HG03103 (cell line): ENCODE measurements around the gene TMEM132D.
"Not testable (repeated sequence)": the region's sequence is repeated elsewhere in the genome, so short reads cannot be mapped to it uniquely, and the experiment has no call there.

Experiments used
- ATAC-seq: cut with Tn5 transposase; IDR thresholded peaks from one replicate; pipeline ENCODE4 v1.9.1; 2021; ENCODE audit warnings: low read depth; ENCODE audit not compliant: unreplicated experiment

TMEM132D gene

DNA sequence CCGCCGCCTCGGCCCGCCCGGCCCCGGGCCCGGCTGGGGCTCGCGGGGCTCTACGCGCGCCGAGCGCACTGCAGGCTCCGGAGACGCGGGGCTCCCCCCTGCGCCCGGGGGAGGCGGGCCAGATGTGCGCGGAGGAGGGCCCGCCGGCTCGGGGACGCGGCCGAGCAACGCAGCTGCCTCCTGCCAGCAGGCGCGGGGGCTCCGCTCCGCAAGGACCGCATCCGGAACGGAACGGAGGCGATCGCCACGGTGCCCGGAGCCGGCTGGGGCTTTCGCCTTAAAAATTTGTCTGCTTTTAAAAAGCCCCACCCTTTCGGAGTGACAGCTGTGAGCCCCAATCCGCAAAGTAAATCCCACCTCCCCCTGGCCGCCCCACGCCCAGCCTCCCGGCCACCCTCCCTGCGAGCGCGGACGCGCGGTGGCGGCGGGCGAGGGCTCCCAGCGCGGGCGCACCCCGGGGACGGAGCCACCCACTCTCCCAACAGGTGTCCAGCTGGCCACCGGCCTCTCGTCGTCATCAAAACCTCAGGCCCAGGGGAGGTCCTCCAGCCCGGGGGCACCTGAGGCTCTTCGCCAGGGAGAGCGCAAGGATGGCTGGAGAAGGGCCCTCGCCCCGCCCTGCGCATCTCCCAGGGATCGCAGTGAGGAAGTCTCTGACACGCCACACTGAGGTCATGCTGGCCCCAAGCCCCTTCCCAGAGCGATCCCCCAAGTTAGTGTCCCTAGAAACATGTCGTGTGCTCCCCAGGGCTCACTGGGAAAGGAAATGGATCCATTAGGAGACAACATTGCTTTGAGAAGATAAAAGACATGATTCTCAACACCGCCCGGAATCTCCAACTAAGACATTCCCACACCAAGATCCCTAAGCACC lies at the start of gene TMEM132D:
TSS of gene TMEM132D (minus strand) at position 70 of the 874 bp plus-strand sequence.
- ATAC-seq = no peak

DNA sequence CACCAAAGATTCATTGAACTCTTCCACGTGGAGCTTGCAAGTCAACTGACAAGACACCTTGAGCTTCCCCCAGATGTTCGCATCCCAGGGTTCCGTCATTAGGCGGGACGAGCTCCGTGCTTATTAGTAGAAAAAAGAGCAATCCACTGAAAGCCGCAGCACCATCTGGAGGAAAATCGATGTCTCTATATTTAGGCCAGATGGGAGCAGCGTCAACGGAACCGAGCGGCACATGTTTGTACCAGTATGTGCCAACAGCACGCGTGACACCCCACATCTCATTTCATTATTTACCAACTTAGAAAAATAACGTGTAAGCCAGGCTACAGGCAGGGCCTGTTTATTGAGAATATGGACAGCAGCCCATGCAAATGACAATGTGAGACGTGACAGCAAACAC lies 45.8 kb upstream of the TMEM132D start:
- no peak for ATAC-seq

DNA sequence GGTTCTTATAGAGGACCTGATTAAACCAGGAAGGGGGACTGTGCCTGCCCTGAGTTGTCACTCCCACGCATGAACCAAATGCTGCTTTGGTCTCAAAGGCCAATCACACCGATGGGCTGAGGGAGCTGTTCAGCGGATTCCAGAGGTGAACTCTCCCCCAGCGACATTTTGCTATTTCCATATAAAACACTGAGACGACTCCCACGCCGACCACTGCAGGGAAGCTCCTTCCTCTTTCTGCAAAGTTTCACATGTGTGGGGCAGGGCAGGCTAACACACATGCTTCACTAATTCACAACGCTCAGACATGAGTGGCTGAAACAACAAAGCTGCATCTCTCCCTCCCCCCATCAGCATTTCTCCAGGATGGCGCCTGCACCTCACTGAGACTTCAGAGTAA lies 37.8 kb upstream of the TMEM132D start:
- ATAC-seq = no peak

DNA sequence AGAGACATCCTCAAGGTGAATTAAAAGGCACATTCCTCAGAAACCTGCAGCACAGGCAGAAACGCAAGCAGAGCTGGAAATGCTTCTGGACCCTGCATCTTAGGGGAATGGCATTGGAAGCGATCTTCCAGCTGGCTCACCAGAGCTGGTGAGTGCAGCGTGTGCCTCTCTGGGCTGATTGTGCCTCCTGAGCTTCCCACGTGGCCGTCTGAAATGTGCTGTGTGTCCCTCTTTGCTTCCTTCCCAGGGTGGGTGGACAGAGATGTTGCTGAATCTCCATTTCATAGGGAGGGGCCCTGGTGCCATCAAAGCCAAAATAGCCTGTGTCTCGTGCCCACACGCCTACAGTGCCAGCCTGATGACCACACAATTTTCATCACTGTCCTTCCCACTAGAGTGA lies 34.3 kb upstream of the TMEM132D start:
- ATAC-seq = no peak

DNA sequence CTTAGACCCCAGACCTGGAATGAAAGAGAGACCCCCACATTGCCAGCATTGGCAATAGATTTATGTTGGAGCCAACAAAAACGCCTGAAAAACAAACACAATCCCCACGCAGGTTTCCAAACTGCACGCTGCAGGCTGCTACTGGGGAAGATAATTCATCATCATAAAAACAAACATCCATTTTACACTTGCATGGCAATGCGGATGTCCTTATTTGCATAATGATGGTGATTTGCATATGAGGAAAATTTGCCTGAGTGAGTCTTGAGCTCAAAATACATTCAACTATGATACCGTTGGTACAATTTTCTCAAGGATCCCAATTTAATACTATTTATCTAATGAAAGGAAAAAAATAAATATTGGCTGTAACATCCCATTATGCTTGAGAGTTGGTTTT lies 33.6 kb upstream of the TMEM132D start:
- ATAC-seq = no peak

DNA sequence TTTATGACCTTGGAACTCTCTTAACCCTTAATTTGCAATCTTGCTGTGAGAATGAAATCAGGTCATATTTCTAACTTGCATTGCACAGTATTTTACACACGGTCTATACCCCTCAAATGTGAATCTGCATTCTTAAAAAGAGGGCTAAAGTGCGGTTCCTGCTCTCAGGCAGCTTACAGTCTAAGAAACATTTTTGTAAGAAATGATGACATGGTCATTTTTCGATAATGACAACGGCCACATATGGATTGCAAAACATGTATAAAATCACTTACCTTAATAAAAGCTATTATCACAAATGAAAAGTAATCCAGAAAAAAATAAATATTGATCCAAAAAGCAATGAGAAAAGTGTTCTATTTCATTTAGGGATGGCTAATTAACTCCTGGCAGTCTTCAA lies 24.8 kb upstream of the TMEM132D start:
- ATAC-seq = no peak

DNA sequence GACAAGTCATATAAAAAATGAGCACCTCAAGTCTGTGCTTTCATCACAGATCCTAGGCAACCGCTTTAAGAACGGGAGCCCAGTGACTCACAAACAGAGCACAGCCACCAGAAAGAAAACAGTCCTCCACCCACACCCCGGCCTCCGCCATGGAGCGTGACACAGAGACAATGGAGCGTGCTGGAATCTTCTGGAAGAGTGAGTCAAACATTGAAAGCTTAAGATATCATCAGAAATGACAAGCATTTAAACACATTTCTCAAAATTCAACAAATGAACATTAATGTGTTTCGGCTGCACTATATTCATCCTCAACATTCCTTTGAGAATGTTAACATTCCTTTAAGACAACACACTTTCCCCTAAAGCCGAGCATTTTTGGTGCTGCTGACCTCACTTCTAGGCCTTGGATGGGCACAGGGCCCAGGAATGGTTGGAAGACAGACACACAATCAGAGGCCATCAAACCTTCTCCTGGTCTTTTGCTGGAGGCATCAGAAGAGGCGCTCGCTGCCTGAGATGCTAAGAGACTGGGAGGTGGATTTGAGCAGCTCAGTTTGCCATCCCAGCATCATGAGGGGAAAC lies 23.6 kb upstream of the TMEM132D start:
- ATAC-seq = no peak

DNA sequence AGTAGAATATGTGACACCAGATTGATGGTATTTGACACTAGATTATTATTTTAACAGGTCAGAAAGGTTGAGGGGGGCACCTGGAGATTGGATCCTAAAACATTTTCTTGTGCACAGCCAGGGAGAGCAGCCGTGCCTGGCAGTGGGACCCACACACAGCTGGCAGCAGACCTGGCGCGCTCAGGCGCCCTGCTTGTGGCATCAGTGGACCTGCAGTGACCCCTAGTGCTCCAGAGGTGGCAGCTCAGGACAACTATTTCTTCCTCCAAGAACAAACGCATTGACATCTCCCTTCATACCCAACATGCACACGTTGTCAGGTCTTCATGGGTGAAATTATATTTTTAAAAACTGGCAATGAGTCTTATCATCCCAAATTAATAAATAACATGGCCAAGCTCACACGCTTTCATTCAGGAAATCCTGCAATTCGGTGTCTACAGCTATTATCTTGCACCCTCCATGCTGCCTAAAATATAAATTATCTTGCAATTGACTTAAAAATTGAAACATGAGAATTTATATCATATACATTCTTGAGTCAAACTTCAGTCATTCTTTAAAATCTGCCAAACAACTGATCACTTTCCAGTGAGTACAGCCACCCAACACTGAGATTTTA lies 7.7 kb upstream of the TMEM132D start:
- peak; percentile 69 for ATAC-seq

DNA sequence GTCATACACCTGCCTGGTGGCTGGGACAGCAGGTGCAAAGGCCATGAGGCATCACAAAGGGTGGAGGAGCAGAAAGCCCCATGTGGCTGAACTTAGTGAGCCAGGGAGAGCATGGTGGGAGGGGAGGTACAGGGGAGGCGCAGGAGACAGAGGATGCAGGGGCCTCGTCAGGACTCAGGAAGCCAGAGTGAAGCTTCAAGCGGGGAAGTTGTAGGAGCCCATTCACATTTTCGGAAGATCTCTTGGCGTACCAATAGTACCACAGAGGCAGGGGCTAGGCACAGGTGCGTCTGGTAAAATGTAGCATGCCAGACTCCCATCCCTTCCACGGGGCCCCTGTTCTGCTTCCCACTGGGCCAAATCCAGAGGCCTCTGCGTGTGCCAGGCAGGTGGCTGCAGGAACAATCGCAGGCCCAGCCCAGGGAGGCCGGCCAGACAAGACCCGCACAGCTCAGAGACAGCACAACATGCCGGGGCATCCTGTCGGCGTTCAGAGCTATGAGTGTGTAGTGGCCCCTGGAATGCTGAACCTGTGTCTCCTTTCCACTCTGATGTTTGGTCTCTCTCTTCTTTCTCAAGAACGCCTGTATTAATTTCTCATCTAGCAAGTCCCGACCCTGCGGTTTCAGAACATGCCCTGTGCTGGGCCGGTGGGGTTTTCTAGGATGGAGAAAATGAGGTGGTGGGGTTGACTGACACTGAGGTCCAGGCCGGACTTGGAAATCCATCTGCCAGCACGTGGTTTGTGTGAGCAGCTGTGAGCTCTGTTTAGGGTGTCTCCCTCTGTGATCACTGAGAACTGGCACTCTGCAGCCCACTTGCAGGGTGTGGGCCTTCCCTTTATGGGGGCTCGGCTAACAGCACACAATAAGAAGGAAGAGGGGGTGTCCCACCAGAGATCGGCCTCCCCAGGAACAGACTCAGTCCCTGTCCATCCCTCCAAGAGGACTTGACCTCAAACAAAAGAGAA lies 5.5 kb upstream of the TMEM132D start:
- ATAC-seq = no peak

DNA sequence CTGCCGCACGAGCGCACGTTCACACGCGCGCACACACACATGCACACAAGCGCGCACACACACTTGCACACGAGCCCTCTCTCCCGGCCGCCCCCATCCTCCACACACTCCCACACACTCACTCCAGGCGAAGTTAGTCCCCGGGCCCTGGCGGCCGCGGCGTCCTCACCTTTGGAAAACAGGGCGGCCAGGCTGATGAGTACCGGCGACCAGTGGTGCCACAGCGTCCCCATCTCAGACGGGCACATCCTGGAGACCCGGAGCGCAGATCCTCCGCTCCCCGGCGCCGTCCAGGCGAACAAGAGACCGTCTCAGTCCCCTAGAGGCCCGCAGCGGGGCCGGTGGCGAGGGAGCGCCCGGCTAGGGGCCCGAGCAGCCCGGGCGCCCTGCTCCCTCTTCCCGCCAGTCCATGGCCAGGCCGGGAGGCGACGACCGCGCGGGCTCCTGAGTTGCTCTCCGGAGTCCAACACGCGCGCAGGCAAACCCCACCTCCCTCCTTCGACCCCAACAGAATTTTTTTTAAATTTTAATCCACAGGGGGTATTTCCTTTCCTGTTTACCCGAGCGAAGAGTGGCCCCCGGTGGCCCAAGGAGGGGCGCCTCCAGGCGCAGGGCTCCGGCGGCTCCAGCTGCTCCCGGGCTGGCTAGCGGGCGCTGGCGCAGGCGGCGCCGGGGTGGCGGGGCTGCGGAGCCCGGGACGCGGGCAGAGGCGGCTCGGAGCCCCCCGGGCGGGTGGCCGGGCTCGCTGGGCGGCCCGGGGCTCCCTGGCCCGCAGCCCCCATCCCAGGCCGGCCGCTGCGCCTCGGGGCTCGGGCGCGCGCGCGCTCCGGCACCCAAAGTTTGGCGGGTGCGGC lies 506 bp downstream of the TMEM132D start:
- ATAC-seq = no peak

DNA sequence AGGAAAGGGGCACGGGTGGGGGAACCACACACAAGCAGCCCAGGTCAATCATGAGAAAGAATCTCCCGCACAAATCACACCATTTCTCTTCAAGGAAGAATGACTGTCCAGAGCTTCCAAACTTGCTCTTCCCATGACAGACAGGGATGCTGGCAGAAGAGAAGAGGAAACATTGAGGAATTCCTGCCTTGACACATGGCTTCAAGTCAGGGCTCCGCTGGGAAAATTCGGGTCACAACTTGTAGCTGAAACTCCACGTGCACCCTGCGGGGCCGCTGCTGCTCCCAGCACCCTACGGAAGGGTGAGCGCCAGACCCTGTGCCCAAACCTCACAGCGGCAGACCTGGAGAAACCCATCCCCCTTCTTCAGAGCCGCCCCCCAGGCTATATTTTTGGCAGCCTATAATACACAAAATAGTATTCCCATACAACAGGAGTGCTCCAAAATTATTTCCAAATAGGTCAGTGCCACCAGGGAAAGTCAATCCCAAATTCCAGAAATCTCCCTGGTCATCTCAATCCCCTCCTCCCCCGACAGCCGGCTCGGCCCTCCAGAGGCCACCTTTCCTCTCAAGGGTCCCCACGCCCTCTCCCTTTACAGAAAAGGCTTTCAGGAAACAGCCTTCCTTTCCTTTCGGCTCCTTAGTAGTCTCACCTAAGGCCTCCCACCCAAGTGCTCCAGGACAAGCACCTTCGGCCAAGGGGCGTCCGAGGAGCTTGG lies 1.3 kb downstream of the TMEM132D start:
- ATAC-seq = no peak

DNA sequence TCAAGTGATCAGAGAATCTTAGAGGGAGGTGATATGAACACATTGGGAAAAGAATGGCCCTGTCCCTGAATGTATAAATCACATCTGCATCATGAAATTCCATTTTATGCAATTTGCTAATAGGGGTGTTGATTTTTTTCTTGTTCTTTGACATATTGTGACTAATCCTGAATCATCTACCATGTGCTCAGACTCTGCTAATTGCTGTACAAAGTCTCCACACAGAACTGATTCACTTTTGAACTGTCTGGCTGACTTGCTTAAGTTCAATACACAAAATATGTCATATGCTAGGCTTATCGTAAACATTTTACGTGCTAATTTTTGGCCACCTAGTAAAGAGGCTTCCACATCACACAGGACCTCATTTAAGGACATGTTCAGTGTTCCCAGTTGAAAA lies 2.6 kb downstream of the TMEM132D start:
- no peak for ATAC-seq

DNA sequence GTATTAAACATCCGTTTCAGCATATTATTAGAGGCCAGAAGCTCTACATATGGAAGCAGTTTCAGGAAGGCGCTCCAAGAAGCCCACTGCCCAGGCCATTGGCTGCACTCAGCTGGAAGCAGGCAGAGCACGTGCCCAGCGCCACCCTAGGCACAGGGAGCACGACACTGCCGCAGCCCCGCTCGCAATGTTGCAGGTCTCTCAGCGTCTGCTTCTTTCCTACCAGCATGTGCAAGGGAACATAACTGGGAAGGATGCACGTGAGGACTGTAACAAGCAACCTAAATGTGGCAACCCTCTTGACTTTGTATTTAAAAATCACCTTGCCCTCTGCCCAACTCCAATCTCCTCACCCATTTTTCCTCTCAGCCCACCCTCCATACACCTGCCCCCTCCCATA lies 3.5 kb downstream of the TMEM132D start:
- ATAC-seq = no peak

DNA sequence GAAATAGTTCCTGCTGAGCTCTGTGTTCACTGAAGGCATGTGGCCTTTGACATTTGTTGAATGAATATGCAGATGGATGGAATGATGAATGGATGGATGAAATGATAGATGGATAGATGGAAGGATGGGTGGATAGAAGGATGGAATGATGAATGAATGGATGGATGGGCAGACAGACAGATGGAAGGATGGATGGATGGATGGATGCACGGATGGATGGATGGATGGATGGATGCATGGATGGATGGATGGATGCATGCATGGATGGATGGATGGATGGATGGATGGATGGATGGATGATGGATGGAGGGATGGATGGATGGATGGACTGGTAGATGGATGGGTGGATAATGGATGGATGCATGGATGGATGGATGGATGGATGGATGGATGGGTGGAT lies 4.8 kb downstream of the TMEM132D start:
- ATAC-seq = not testable (repeated sequence)

DNA sequence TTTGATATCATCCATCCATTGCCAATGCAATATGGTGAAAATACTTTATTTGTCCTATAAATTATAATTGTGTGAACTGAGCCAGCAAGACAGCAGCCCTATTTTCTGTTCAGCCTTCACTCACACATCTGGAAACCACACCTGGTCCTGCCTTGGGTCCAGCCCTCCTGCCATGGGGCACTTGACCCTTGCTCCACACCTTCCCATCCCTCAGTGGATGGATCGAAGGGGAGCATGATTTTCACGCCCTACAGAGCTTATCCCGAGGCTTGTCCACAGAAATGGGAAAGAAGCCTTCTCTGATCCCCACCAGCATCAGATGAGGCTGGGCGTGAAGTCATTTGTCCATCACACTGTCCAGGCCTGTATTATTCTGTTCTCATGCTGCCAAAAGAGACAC lies 10.1 kb downstream of the TMEM132D start:
- ATAC-seq = no peak

DNA sequence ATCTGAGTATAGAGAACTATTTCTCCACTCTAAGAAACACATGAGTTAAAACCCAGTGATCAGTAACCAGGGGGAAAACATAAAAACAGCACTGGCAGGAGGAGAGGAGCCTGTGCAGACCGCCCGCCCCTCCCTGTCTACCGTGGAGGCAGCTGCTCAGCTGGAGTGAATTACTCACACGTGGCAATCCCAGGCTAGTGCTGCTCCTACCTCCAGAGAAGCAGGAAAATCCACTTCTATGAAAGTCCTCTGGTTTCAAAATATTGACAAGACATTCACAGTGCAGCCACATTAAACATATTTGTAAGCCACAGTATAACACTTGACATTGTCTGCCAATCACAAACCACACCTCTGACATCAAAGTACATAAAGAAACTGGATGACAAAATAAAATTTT lies 16.7 kb downstream of the TMEM132D start:
- ATAC-seq = no peak

DNA sequence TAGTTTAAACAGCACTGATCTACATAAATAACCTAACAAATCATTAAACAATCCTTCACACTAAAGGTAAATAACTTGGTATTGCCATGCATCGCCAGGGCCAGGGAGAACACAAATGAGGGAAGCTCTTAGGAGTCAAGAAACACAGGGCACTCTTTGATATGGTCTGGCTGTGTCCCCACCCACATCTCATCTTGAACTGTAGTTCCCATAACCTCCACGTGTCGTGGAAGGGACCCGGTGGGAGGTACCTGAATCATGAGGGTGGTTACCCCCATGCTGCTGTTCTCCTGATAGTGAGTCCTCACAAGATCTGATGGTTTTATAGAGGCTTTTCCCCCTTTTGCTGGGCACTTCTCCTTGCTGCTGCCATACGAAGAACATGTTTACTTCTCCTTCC lies 17.3 kb downstream of the TMEM132D start:
- no peak for ATAC-seq

DNA sequence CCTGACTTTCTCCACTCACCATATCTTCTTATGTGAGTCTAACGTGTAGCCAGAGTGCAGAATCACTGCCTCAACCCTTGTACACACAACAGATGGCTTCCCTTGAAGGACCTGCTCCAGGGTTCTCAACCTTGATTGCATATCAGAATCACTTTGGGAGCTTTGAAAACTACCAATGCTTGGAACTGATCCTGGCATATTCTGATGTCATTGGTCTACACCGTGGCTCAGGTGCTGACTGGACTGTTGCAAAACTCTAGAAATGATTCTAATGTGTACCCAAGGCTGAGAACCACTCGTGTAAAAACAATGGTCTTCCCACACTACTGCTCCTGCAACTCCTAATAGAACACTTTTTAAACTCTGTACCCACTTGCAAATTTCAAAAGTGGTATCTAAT lies 18.5 kb downstream of the TMEM132D start:
- ATAC-seq = no peak

DNA sequence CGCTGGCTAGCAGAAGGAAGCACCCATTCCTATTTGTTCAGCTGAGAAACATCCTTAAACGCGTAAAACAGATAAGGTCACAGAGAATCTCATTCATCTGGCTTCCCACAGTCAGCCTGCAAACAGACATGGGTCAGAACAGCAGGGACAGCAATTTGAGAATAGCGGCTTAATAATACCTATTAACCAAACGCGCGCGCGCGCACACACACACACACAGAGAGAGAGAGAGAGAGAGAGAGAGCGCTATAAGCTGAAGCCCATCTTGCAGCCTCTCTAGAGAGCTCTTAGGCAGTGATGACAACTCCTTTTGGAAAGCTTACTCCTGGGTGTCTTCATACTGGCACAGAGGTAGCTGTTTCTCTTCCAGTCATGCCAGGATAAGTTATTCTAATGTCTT lies 26.4 kb downstream of the TMEM132D start:
- ATAC-seq = no peak
